Esophagus muscularis mucosa (tissue), 4 donors: ENCODE results near the gene ABTB2.

Source experiments
- EP300 ChIP-seq: sonication (generic); formaldehyde crosslinking; IDR thresholded peaks from one replicate; pipeline ENCODE4 v1.6.1; 2017; ENCODE audit warnings: antibody characterized with exemption
- POLR2A ChIP-seq: fragments of 450-650 bp; IDR thresholded peaks from one replicate; pipeline ENCODE4 v1.6.1; 2017; ENCODE audit warnings: antibody characterized with exemption, moderate library complexity, mild to moderate bottlenecking, low read depth
- POLR2AphosphoS5 ChIP-seq, 2 donors: sonication (generic); formaldehyde crosslinking; IDR thresholded peaks; one replicate each; pipeline ENCODE4 v1.6.1; 2017; ENCODE audit warnings: antibody characterized with exemption in 2 of 2
- TF ChIP-seq, protein P1 (sequence below), 3 experiments: fragments of 200-600 bp in 2 of 3; fragments of 450-650 bp in 1 of 3; sonication (generic) in 2 of 3; IDR thresholded peaks; one replicate each; pipeline ENCODE4 v1.5.1; 2017 to 2019; ENCODE audit warnings: antibody characterized with exemption in 3 of 3, mild to moderate bottlenecking in 2 of 3, moderate library complexity in 1 of 3

DNA sequence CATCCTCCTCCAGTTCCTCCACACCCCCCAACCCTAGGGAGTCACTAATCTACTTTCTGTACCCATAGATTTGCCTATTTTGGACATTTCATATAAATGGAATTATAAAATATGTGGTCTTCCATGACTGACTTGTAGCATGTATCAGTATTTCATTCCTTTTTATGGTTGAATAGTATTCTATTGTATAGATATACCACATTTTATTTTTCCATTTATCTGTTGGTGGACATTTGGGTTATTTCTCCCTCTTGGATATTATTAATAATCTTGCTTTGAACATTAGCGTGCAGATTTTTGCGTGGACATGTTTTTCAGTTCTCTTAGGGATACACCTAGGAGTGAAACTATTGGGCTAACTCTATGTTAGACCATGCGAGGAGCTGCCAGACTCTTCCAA, 229.0 kb downstream of the ABTB2 start:
- TF ChIP-seq, protein P1, sequence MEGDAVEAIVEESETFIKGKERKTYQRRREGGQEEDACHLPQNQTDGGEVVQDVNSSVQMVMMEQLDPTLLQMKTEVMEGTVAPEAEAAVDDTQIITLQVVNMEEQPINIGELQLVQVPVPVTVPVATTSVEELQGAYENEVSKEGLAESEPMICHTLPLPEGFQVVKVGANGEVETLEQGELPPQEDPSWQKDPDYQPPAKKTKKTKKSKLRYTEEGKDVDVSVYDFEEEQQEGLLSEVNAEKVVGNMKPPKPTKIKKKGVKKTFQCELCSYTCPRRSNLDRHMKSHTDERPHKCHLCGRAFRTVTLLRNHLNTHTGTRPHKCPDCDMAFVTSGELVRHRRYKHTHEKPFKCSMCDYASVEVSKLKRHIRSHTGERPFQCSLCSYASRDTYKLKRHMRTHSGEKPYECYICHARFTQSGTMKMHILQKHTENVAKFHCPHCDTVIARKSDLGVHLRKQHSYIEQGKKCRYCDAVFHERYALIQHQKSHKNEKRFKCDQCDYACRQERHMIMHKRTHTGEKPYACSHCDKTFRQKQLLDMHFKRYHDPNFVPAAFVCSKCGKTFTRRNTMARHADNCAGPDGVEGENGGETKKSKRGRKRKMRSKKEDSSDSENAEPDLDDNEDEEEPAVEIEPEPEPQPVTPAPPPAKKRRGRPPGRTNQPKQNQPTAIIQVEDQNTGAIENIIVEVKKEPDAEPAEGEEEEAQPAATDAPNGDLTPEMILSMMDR (IDR thresholded peaks at IDR 0.05): no peak
- TF ChIP-seq EP300 (no peak), POLR2AphosphoS5 (IDR thresholded peaks at IDR 0.05) (no peak), POLR2A (no peak)
